Stomach (tissue), 9 donors: ENCODE data around the gene FOXO6. TPM values are rescaled to one million over a fixed set of nuclear protein-coding genes. Genes with fewer than 3 reads are reported as not detected.

Experiments
- DNase-seq, 2 donors: peaks; one replicate each; pipeline versions ENCODE4 v3.0.0 to v3.0.0-alpha.2; 2013 to 2019
- H3K27ac ChIP-seq, 5 donors: fragments of 200-600 bp in 4 of 5; sonication (generic) in 4 of 5; one replicate each; pipeline ENCODE4 v1.5.1; 2013 to 2019; ENCODE audit warnings: mild to moderate bottlenecking in 1 of 5, moderate library complexity in 1 of 5
- H3K27me3 ChIP-seq, 3 donors: fragments of 200-600 bp; sonication (generic); one replicate each; pipeline ENCODE4 v1.5.1; 2017 to 2019; ENCODE audit warnings: mixed run types in 1 of 3
- H3K36me3 ChIP-seq, 4 donors: fragments of 200-600 bp; sonication (generic); 1 replicate in 3 of 4; 2 replicates in 1 of 4; pipeline ENCODE4 v1.5.1; 2016 to 2019
- H3K4me1 ChIP-seq, 4 donors: fragments of 200-600 bp; sonication (generic); one replicate each; pipeline ENCODE4 v1.5.1; 2016 to 2019
- H3K4me3 ChIP-seq, 4 donors: fragments of 200-600 bp; sonication (generic) in 3 of 4; one replicate each; pipeline ENCODE4 v1.5.1; 2016 to 2019; ENCODE audit warnings: mild to moderate bottlenecking in 1 of 4
- H3K9me3 ChIP-seq, 4 donors: fragments of 200-600 bp; sonication (generic); one replicate each; pipeline ENCODE4 v1.5.1; 2016 to 2019
- POLR2A ChIP-seq, 4 donors: fragments of 450-650 bp; IDR thresholded peaks; one replicate each; pipeline ENCODE4 v1.6.1; 2016; ENCODE audit warnings: antibody characterized with exemption in 4 of 4, control low read depth in 2 of 4, mild to moderate bottlenecking in 1 of 4, moderate library complexity in 1 of 4
- POLR2AphosphoS5 ChIP-seq, 3 donors: sonication (generic); formaldehyde crosslinking; IDR thresholded peaks; one replicate each; pipeline ENCODE4 v1.6.1; 2016; ENCODE audit warnings: antibody characterized with exemption in 3 of 3
- WGBS, 5 donors: extraction: QIAGEN DNeasy Blood & Tissue Kit in 3 of 5; methylation state at CpG; one replicate each; pipeline versions ENCODE4 v1.1.5 to v1.1.7; 2013 to 2018; 5-methylcytosine and 5-hydroxymethylcytosine counted together
- intact Hi-C: fragments of 100-400 bp; cut with DNase I; formaldehyde crosslinking; loops from one replicate; pipeline ENCODE4 v1.15.1; 2023; ENCODE audit warnings: low total_unique reads
- polyA plus RNA-seq, 3 donors: library from polyadenylated mRNA; stranded (reverse); fragments of 200-250 nt; gene quantifications; one replicate each; pipeline ENCODE4 v1.2.3, GENCODE V29; 2013
- total RNA-seq, 5 donors: library from RNA; depleted of rRNA; stranded (reverse); fragments of >200 nt; gene quantifications; one replicate each; pipeline versions ENCODE4 v1.1.0 to v1.2.3, GENCODE V29; 2014 to 2016
- donor health status: healthy with polysubstance abuse.
- donor health status: Bipolar disorder and iron deficiency.
- donor health status: healthy.

FOXO6 gene
- total and polyA plus RNA-seq, 8 donors, result under 0.01 to 1.1 (median 0.60) TPM; not detected in 4

DNA sequence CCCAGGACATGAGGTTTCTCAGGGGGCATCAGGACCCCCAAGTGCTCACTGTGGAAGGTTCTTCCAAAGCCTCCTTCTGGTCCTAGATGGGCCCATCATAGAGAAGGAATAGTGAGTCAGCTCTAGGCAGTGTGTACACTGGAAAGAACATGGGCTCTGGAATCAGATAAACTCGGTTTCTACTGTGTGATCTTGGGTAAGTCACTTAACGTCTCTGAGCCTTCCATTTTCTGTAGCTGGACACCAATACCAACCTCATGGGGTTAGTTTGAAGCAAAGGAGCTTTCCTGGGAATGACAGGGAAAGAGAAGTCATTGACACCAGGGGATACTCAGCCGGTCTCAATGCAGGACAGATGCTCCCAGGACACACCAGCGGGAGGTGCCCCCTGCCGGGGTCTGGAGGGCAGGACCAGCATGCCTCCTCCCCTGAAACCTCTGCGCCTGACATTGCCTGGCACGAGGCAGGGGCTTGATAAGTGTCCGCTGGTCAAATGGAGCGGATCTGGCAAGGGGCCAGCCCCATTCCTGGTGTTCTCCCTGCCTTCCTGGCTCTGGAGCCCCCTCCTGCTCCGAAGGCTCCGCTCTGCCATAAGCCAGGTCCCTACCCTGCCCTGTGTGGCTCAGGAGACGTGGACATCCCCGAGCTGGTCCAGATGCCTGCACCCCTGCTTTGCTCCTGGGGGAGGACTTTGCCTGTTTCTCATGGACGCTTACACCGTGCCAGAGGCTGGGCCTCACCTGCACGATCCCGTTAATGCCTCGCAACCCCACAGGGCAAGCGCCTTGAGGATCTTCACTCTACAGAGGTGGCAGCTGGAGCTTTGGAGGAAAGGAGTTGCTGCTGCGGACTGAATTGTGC, 70.5 kb downstream of the FOXO6 start:
- peak overlapping the region in 4 of 5 donors; percentile 15 to 67 (median 47) for H3K27ac ChIP-seq
- WGBS, 5 donors, result 45 to 59% (median 52%) methylated on average over 13 to 20 of the region's 20 CpGs
- peaks cover 0 to 13% (median 0%) of the 10 kb centered on the region in 3 donors for H3K27me3 ChIP-seq

More for the DNA sequence above, 70.5 kb downstream of the FOXO6 start:
- no peaks in the 10 kb centered on the region for H3K36me3 ChIP-seq
- no peaks in the 10 kb centered on the region for H3K9me3 ChIP-seq
- DNase-seq, result peak; percentile 34 to 65
- H3K4me3 ChIP-seq, result no peak overlapping the region
- intact Hi-C loops, result no loop called here
- peaks cover 22 to 39% (median 31%) of the 10 kb centered on the region in 4 donors for H3K4me1 ChIP-seq
- no peak for TF ChIP-seq POLR2A (IDR thresholded peaks at IDR 0.05)
- no peak for TF ChIP-seq POLR2AphosphoS5 (IDR thresholded peaks at IDR 0.05)

Other genes with a start within 250 kb of the FOXO6 start
- 10 to 100 TPM; 35.1 to 84.6 (median 38.5) TPM for gene SCMH1, start 119.1 kb upstream of the FOXO6 start, total RNA-seq
- gene SCMH1, start 119.1 kb upstream of the FOXO6 start, polyA plus RNA-seq, result 10 to 100 TPM; 22.6 to 25.7 (median 25.2) TPM
- 10 to 100 TPM in 2 of 5 donors, not detected in 3; 16.5 to 71.8 TPM for gene EDN2, start 123.2 kb downstream of the FOXO6 start, total RNA-seq
- 1 to 10 TPM; 1.5 to 2.5 (median 2.1) TPM for gene EDN2, start 123.2 kb downstream of the FOXO6 start, polyA plus RNA-seq